NT2/D1 (cell line): ENCODE measurements around the gene TREH.

Experiments
- DNase-seq: peaks from one replicate; pipeline ENCODE4 v3.0.0-alpha.2; 2011; ENCODE audit warnings: low read depth, low spot score
- H3K27me3 ChIP-seq: 2 replicates; pipeline ENCODE4 v1.6.0; 2011; ENCODE audit warnings: mild to moderate bottlenecking; ENCODE audit not compliant: insufficient read length, insufficient read depth
- H3K36me3 ChIP-seq: 2 replicates; pipeline ENCODE4 v1.6.1; 2011; ENCODE audit warnings: mild to moderate bottlenecking, low read length, mixed read lengths; ENCODE audit not compliant: insufficient read depth, insufficient read length
- H3K4me1 ChIP-seq: 2 replicates; pipeline ENCODE4 v1.5.1; 2011; ENCODE audit not compliant: insufficient read depth, insufficient read length
- H3K4me3 ChIP-seq: 2 replicates; pipeline ENCODE4 v1.5.1; 2011; ENCODE audit warnings: low read depth; ENCODE audit not compliant: insufficient read length
- H3K9ac ChIP-seq: 2 replicates; pipeline ENCODE4 v1.6.0; 2011; ENCODE audit warnings: low read depth; ENCODE audit not compliant: insufficient read length
- H3K9me3 ChIP-seq: 2 replicates; pipeline ENCODE4 v1.5.1; 2011; ENCODE audit warnings: mild to moderate bottlenecking, low read length; ENCODE audit not compliant: insufficient read depth
- SUZ12 ChIP-seq: IDR thresholded peaks from 2 replicates; pipeline ENCODE4 v1.6.1; 2011; ENCODE audit not compliant: insufficient read length, insufficient read depth; ENCODE audit errors: extremely low read depth
- YY1 ChIP-seq: IDR thresholded peaks from 2 replicates; pipeline ENCODE4 v1.6.1; 2011; ENCODE audit not compliant: insufficient read length, insufficient read depth
- ZNF274 ChIP-seq: IDR thresholded peaks from 2 replicates; pipeline ENCODE4 v1.6.1; 2011; ENCODE audit warnings: mild to moderate bottlenecking, low read depth, low read length

TREH gene

GRCh38 chr11:118656563-118657165 lies 22.8 kb downstream of the TREH start:
- peaks cover 58% of the 10 kb centered on the region for H3K36me3 ChIP-seq
- no peaks in the 10 kb centered on the region for H3K27me3 ChIP-seq
- no peak overlapping the region for H3K9ac ChIP-seq
- TF ChIP-seq YY1: no peak
- no peak for TF ChIP-seq ZNF274
- no peak for TF ChIP-seq SUZ12
- DNase-seq: no peak
- peaks cover 24% of the 10 kb centered on the region for H3K4me1 ChIP-seq
- no peaks in the 10 kb centered on the region for H3K9me3 ChIP-seq
- no peak overlapping the region for H3K4me3 ChIP-seq

- DNase-seq: no peak
- Histone ChIP-seq H3K9me3 (no peaks in the 10 kb centered on the region), H3K36me3 (peaks cover 66% of the 10 kb centered on the region), H3K27me3 (no peaks in the 10 kb centered on the region), H3K4me3 (no peak overlapping the region), H3K9ac (no peak overlapping the region), H3K4me1 (peaks cover 21% of the 10 kb centered on the region)
- no peak for TF ChIP-seq SUZ12
- no peak for TF ChIP-seq YY1
- no peak for TF ChIP-seq ZNF274
Measured at GRCh38 chr11:118655486-118656190, 23.8 kb downstream of the TREH start.

GRCh38 chr11:118653684-118654390 lies 25.6 kb downstream of the TREH start:
- no peak for DNase-seq
- TF ChIP-seq ZNF274: no peak
- no peak for TF ChIP-seq SUZ12
- TF ChIP-seq YY1: no peak
- Histone ChIP-seq H3K36me3 (peaks cover 80% of the 10 kb centered on the region), H3K9ac (no peak overlapping the region), H3K4me1 (peaks cover 7% of the 10 kb centered on the region), H3K9me3 (no peaks in the 10 kb centered on the region), H3K27me3 (no peaks in the 10 kb centered on the region), H3K4me3 (no peak overlapping the region)

- Histone ChIP-seq H3K9ac (no peak overlapping the region), H3K4me1 (no peaks in the 10 kb centered on the region), H3K9me3 (no peaks in the 10 kb centered on the region), H3K4me3 (no peak overlapping the region), H3K27me3 (no peaks in the 10 kb centered on the region), H3K36me3 (peaks cover 84% of the 10 kb centered on the region)
- DNase-seq: no peak
- no peak for TF ChIP-seq YY1
- TF ChIP-seq SUZ12: no peak
- TF ChIP-seq ZNF274: no peak
Measured at GRCh38 chr11:118652681-118653181, 26.7 kb downstream of the TREH start.

- Histone ChIP-seq H3K4me1 (no peaks in the 10 kb centered on the region), H3K36me3 (peaks cover 80% of the 10 kb centered on the region), H3K9me3 (no peaks in the 10 kb centered on the region), H3K9ac (no peak overlapping the region), H3K27me3 (no peaks in the 10 kb centered on the region), H3K4me3 (no peak overlapping the region)
- no peak for DNase-seq
- TF ChIP-seq ZNF274 (no peak), SUZ12 (no peak)
Measured at GRCh38 chr11:118651820-118652219, 27.6 kb downstream of the TREH start.

GRCh38 chr11:118650366-118650765 lies 29.1 kb downstream of the TREH start:
- no peak for DNase-seq
- no peak for TF ChIP-seq SUZ12
- no peak for TF ChIP-seq ZNF274
- no peak for TF ChIP-seq YY1
- H3K4me3 ChIP-seq: no peak overlapping the region
- no peaks in the 10 kb centered on the region for H3K4me1 ChIP-seq
- no peaks in the 10 kb centered on the region for H3K9me3 ChIP-seq
- no peak overlapping the region for H3K9ac ChIP-seq
- no peaks in the 10 kb centered on the region for H3K27me3 ChIP-seq
- H3K36me3 ChIP-seq: peaks cover 80% of the 10 kb centered on the region

GRCh38 chr11:118649941-118650340 lies 29.5 kb downstream of the TREH start:
- Histone ChIP-seq H3K9ac (no peak overlapping the region), H3K27me3 (no peaks in the 10 kb centered on the region), H3K4me3 (no peak overlapping the region), H3K36me3 (peaks cover 80% of the 10 kb centered on the region), H3K9me3 (no peaks in the 10 kb centered on the region), H3K4me1 (no peaks in the 10 kb centered on the region)
- DNase-seq: no peak
- TF ChIP-seq YY1: no peak
- no peak for TF ChIP-seq SUZ12
- TF ChIP-seq ZNF274: no peak
